Measurements from ENCODE around the gene MCF2L2. TPM values are rescaled to one million over a fixed set of nuclear protein-coding genes. Genes with fewer than 3 reads are reported as not detected.

Gene MCF2L2
- total and polyA plus RNA-seq, 7 donors, result 0.17 to 2.7 (median 0.57) TPM

DNA sequence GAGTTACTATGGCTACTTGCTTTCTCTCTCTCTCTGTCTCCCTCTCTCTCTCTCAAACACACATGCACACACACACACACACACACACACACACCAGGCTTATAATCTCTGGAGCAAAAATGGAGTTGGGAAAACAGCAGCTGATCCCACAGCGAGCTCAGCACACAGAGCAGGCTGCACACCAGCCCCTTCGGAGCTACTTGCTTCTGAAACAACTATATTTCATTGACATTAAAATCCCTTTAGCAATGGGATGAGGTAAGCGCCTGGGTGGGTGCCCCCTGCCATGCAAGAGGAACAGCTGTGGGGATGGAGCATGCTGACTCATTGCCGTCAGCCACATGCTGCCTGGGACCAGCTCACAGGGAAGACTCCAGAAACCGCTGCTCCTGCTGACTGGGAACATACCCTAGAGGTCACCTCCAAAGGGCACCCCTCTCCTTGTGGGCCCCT is 129.7 kb downstream of the MCF2L2 start:
- H3K4me3 ChIP-seq, result no peak overlapping the region
- H3K27ac ChIP-seq, result peak overlapping the region; percentile 88
- DNase-seq, result peak; percentile 84 to 91
- no peaks in the 10 kb centered on the region for H3K9me3 ChIP-seq
- peaks cover 0 to 7% of the 10 kb centered on the region in 2 donors for H3K36me3 ChIP-seq (ENCODE audit: insufficient read depth in 1 of 2, low read depth in 1 of 2)
- intact Hi-C loops (cut with DNase I), result loop anchor here in 1 of 2 donors (10.0 kb wide), 1 partner anchor 336 kb away; the partner anchor contains the start of gene KLHL24
- 15 to 26% (median 21%) methylated on average over 5 of the region's 5 CpGs for WGBS, 3 donors
- TF ChIP-seq, protein P1, sequence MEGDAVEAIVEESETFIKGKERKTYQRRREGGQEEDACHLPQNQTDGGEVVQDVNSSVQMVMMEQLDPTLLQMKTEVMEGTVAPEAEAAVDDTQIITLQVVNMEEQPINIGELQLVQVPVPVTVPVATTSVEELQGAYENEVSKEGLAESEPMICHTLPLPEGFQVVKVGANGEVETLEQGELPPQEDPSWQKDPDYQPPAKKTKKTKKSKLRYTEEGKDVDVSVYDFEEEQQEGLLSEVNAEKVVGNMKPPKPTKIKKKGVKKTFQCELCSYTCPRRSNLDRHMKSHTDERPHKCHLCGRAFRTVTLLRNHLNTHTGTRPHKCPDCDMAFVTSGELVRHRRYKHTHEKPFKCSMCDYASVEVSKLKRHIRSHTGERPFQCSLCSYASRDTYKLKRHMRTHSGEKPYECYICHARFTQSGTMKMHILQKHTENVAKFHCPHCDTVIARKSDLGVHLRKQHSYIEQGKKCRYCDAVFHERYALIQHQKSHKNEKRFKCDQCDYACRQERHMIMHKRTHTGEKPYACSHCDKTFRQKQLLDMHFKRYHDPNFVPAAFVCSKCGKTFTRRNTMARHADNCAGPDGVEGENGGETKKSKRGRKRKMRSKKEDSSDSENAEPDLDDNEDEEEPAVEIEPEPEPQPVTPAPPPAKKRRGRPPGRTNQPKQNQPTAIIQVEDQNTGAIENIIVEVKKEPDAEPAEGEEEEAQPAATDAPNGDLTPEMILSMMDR (IDR thresholded peaks at IDR 0.05), result no peak
- ATAC-seq, result peak; percentile 79 to 88 (median 83)
- peaks cover 83% of the 10 kb centered on the region for H3K4me1 ChIP-seq
- no peaks in the 10 kb centered on the region for H3K27me3 ChIP-seq (ENCODE audit: insufficient read depth in 3 of 3, low read length in 2 of 3)

GRCh38 chr3:183296944-183297343 is 131.5 kb downstream of the MCF2L2 start:
- Histone ChIP-seq H3K36me3 (ENCODE audit: insufficient read depth in 1 of 2, low read depth in 1 of 2) (peaks cover 0 to 7% of the 10 kb centered on the region in 2 donors), H3K27ac (peak overlapping the region; percentile 88), H3K9me3 (no peaks in the 10 kb centered on the region), H3K27me3 (ENCODE audit: insufficient read depth in 3 of 3, low read length in 2 of 3) (no peaks in the 10 kb centered on the region), H3K4me3 (peak overlapping the region; percentile 12), H3K4me1 (peaks cover 72% of the 10 kb centered on the region)
- WGBS, 3 donors, result 41 to 52% (median 43%) methylated on average over 12 of the region's 12 CpGs
- ATAC-seq (peak in 3 of 4 donors; percentile 33 to 53 (median 35)), DNase-seq (no peak)
- intact Hi-C loops (cut with DNase I), result loop anchor here in 1 of 2 donors (10.0 kb wide), 1 partner anchor 338 kb away; the partner anchor contains the start of gene KLHL24
- TF ChIP-seq, protein P1 (IDR thresholded peaks at IDR 0.05), result no peak

GRCh38 chr3:183295211-183295610 is 133.2 kb downstream of the MCF2L2 start:
- no peak overlapping the region for H3K4me3 ChIP-seq
- H3K36me3 ChIP-seq (ENCODE audit: insufficient read depth in 1 of 2, low read depth in 1 of 2), result peaks cover 0 to 17% of the 10 kb centered on the region in 2 donors
- H3K27ac ChIP-seq, result peak overlapping the region; percentile 88
- ATAC-seq (peak; percentile 45 to 66 (median 60)), DNase-seq (peak; percentile 47 to 72)
- no peaks in the 10 kb centered on the region for H3K27me3 ChIP-seq (ENCODE audit: insufficient read depth in 3 of 3, low read length in 2 of 3)
- TF ChIP-seq, protein P1 (IDR thresholded peaks at IDR 0.05), result no peak
- H3K4me1 ChIP-seq, result peaks cover 57% of the 10 kb centered on the region
- no peaks in the 10 kb centered on the region for H3K9me3 ChIP-seq
- intact Hi-C loops (cut with DNase I), result loop anchor here in 1 of 2 donors (10.0 kb wide), 1 partner anchor 340 kb away; the partner anchor contains the start of gene KLHL24
- 21 to 27% (median 21%) methylated on average over 3 of the region's 3 CpGs for WGBS, 3 donors

DNA sequence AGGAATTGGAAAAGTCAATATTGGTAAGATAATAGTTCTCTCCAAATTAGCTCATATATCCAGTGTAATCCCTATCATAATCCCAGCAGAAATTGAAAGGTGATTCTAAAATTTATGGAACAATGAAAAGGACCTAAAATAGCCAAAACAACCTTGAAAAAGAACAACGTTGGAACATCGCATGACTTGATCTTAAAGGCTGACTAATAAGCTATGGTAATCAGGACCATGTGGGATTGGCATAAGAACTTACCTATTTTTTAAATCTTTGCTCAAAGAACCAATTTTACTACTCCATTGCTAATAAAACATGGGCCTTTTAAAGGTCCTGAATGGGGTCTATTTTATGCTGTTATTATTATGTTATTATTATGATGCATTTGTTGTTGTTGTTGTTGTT is 134.5 kb downstream of the MCF2L2 start:
- DNase-seq, result no peak
- Histone ChIP-seq H3K27ac (peak overlapping the region; percentile 88), H3K4me3 (peak overlapping the region; percentile 5), H3K27me3 (ENCODE audit: insufficient read depth in 3 of 3, low read length in 2 of 3) (no peaks in the 10 kb centered on the region), H3K4me1 (peaks cover 45% of the 10 kb centered on the region), H3K36me3 (ENCODE audit: insufficient read depth in 1 of 2, low read depth in 1 of 2) (peaks cover 0 to 17% of the 10 kb centered on the region in 2 donors), H3K9me3 (no peaks in the 10 kb centered on the region)
- TF ChIP-seq, protein P1 (IDR thresholded peaks at IDR 0.05), result no peak
- no peak for ATAC-seq
- 66 to 88% (median 76%) methylated on average over 2 of the region's 2 CpGs for WGBS, 3 donors
- intact Hi-C loops (cut with DNase I), result loop anchor here in 1 of 2 donors (10.0 kb wide), 1 partner anchor 341 kb away; the partner anchor contains the start of gene KLHL24
